Testis (tissue), 5 donors: ENCODE data around the gene FGA. TPM values are rescaled to one million over a fixed set of nuclear protein-coding genes. Genes with fewer than 3 reads are reported as not detected.

Experiments
- DNase-seq: peaks from one replicate; pipeline ENCODE4 v3.0.0-alpha.2; 2019
- H3K27ac ChIP-seq, 2 donors: fragments of 200-600 bp; sonication (generic); one replicate each; pipeline ENCODE4 v1.5.1; 2019
- H3K27me3 ChIP-seq: fragments of 200-600 bp; sonication (generic); one replicate; pipeline ENCODE4 v1.5.1; 2019
- H3K36me3 ChIP-seq: fragments of 200-600 bp; sonication (generic); one replicate; pipeline ENCODE4 v1.5.1; 2017; ENCODE audit warnings: low read depth; ENCODE audit errors: missing control alignments
- H3K4me1 ChIP-seq: fragments of 200-600 bp; sonication (generic); one replicate; pipeline ENCODE4 v1.5.1; 2019
- H3K4me3 ChIP-seq, 2 donors: fragments of 200-600 bp; sonication (generic); one replicate each; pipeline ENCODE4 v1.5.1; 2017 to 2019
- H3K9me3 ChIP-seq: fragments of 200-600 bp; sonication (generic); one replicate; pipeline ENCODE4 v1.5.1; 2017
- CTCF ChIP-seq, 3 experiments: fragments of 450-650 bp in 2 of 3; fragments of 200-600 bp in 1 of 3; sonication (generic) in 1 of 3; IDR thresholded peaks; one replicate each; pipeline ENCODE4 v1.5.1; 2016 to 2019; ENCODE audit warnings: antibody characterized with exemption in 3 of 3, mild to moderate bottlenecking in 2 of 3, moderate library complexity in 1 of 3
- POLR2A ChIP-seq: fragments of 450-650 bp; IDR thresholded peaks from one replicate; pipeline ENCODE4 v1.6.1; 2017; ENCODE audit warnings: antibody characterized with exemption, mild to moderate bottlenecking, moderate library complexity
- WGBS, 2 donors: methylation state at CpG; one replicate each; pipeline ENCODE4 v1.1.5; 2018; 5-methylcytosine and 5-hydroxymethylcytosine counted together
- intact Hi-C: fragments of 100-400 bp; cut with DNase I; formaldehyde crosslinking; loops from one replicate; pipeline ENCODE4 v1.15.1; 2023; ENCODE audit warnings: low total_unique reads
- long read RNA-seq, 2 donors: transcript quantifications; one replicate each; lab custom pipeline, GENCODE V29; 2026
- polyA plus RNA-seq: library from polyadenylated mRNA; stranded (reverse); fragments of 350-450 nt; fragmentation: Illumina TruSeq; extraction: RNeasy Lipid Tissue Mini Kit (QIAGEN cat#74804); gene quantifications from one replicate; pipeline ENCODE4 v1.2.3, GENCODE V29; 2014; ENCODE audit warnings: low read depth, low replicate concordance; ENCODE audit not compliant: insufficient read depth
- total RNA-seq, 2 donors: library from RNA; depleted of rRNA; stranded (reverse); fragments of >200 nt; gene quantifications; one replicate each; pipeline ENCODE4 v1.2.3, GENCODE V29; 2016

FGA gene
- total RNA-seq (1 to 10 TPM; 1.1 to 1.4 TPM), polyA plus RNA-seq (9.1 TPM)
- long read RNA-seq, donor 1 = 0 reads
- long read RNA-seq, donor 2 = 0 reads

- Histone ChIP-seq H3K27me3 (no peaks in the 10 kb centered on the region), H3K4me1 (no peaks in the 10 kb centered on the region), H3K9me3 (no peaks in the 10 kb centered on the region), H3K4me3 (no peak within 1 kb of the TSS), H3K27ac (no peak within 1 kb of the TSS), H3K36me3 (no peaks in the 10 kb centered on the region)
- TF ChIP-seq POLR2A = no peak
- TF ChIP-seq CTCF (IDR thresholded peaks at IDR 0.05) = no peak
- intact Hi-C loops = no loop called here
- 82 to 83% methylated on average over 3 of the region's 3 CpGs for WGBS, 2 donors
- DNase-seq = no peak
Measured at GRCh38 chr4:154590329-154591006, at the start of gene FGA. TSS of gene FGA (minus strand) at chr4:154590742. CDS start at chr4:154590687, 55 bp downstream.

- no peak for TF ChIP-seq CTCF (IDR thresholded peaks at IDR 0.05)
- TF ChIP-seq POLR2A = no peak
- H3K4me1 ChIP-seq = no peaks in the 10 kb centered on the region
- intact Hi-C loops = no loop called here
- DNase-seq = no peak
- no peak overlapping the region for H3K27ac ChIP-seq
- H3K9me3 ChIP-seq = no peaks in the 10 kb centered on the region
- H3K36me3 ChIP-seq = no peaks in the 10 kb centered on the region
- no peak overlapping the region for H3K4me3 ChIP-seq
- WGBS, 2 donors = 62 to 70% methylated on average over 3 of the region's 3 CpGs
- H3K27me3 ChIP-seq = no peaks in the 10 kb centered on the region
Measured at GRCh38 chr4:154634058-154634457, 43.5 kb upstream of the FGA start.

- H3K4me3 ChIP-seq = no peak overlapping the region
- H3K36me3 ChIP-seq = no peaks in the 10 kb centered on the region
- intact Hi-C loops = no loop called here
- no peak for DNase-seq
- no peak overlapping the region for H3K27ac ChIP-seq
- no peaks in the 10 kb centered on the region for H3K27me3 ChIP-seq
- TF ChIP-seq CTCF (IDR thresholded peaks at IDR 0.05) = no peak
- TF ChIP-seq POLR2A = no peak
- WGBS, 2 donors = 55 to 73% methylated on average over 2 of the region's 2 CpGs
- no peaks in the 10 kb centered on the region for H3K4me1 ChIP-seq
- H3K9me3 ChIP-seq = no peaks in the 10 kb centered on the region
Measured at GRCh38 chr4:154631828-154632227, 41.3 kb upstream of the FGA start.

GRCh38 chr4:154630324-154630723 is 39.8 kb upstream of the FGA start:
- intact Hi-C loops = no loop called here
- H3K4me3 ChIP-seq = no peak overlapping the region
- H3K27ac ChIP-seq = no peak overlapping the region
- no peak for DNase-seq
- TF ChIP-seq CTCF (IDR thresholded peaks at IDR 0.05) (no peak), POLR2A (no peak)
- no peaks in the 10 kb centered on the region for H3K36me3 ChIP-seq
- H3K4me1 ChIP-seq = no peaks in the 10 kb centered on the region
- H3K9me3 ChIP-seq = no peaks in the 10 kb centered on the region
- H3K27me3 ChIP-seq = no peaks in the 10 kb centered on the region
